ENCODE data around the gene TTC21A.

Gene TTC21A

GRCh38 chr3:39180546-39181346, 73.3 kb downstream of the TTC21A start:
- DNase-seq (ENCODE audit: low spot score) = peak; percentile 94

- DNase-seq (ENCODE audit: low spot score) = peak; percentile 14
These were observed 74.2 kb downstream of the TTC21A start for GRCh38 chr3:39181408-39182335.

GRCh38 chr3:39183211-39184080, 76.0 kb downstream of the TTC21A start:
- DNase-seq (ENCODE audit: low spot score) = no peak

GRCh38 chr3:39184081-39184967, 76.8 kb downstream of the TTC21A start:
- no peak for DNase-seq (ENCODE audit: low spot score)

- no peak for DNase-seq (ENCODE audit: low spot score)
These were observed 77.4 kb downstream of the TTC21A start for GRCh38 chr3:39184968-39185285.

- DNase-seq (ENCODE audit: low spot score) = no peak
These were observed 78.0 kb downstream of the TTC21A start for GRCh38 chr3:39185326-39185958.

- DNase-seq (ENCODE audit: low spot score) = no peak
These were observed 78.6 kb downstream of the TTC21A start for GRCh38 chr3:39185959-39186691.

GRCh38 chr3:39186692-39187151, 79.2 kb downstream of the TTC21A start:
- DNase-seq (ENCODE audit: low spot score) = no peak

- no peak for DNase-seq (ENCODE audit: low spot score)
These were observed 80.1 kb downstream of the TTC21A start for GRCh38 chr3:39187372-39188155.
